PFSK-1 (cell line): Measurements from ENCODE around the gene ZNF544.

Source experiments
- FOXP2 ChIP-seq: optimal IDR thresholded peaks from 2 replicates; pipeline ENCODE3; 2011; ENCODE audit warnings: borderline replicate concordance, control low read depth, inconsistent platforms; ENCODE audit not compliant: insufficient read depth; ENCODE audit errors: extremely low read length, extremely low read depth
- POLR2AphosphoS5 ChIP-seq: IDR thresholded peaks from 2 replicates; pipeline ENCODE4 v1.6.1; 2012; ENCODE audit warnings: low read depth, mild to moderate bottlenecking, control low read depth, low read length, moderate library complexity
- REST ChIP-seq, 2 experiments: IDR thresholded peaks; 2 replicates each; pipeline versions ENCODE4 v1.6.1 to v1.8.0; 2011 to 2012; ENCODE audit warnings: low read depth in 2 of 2, low read length in 2 of 2, control low read depth in 1 of 2, inconsistent platforms in 1 of 2, mild to moderate bottlenecking in 1 of 2, moderate library complexity in 1 of 2; ENCODE audit not compliant: insufficient read depth in 1 of 2
- SIN3A ChIP-seq: IDR thresholded peaks from 2 replicates; pipeline ENCODE4 v1.6.1; 2012; ENCODE audit warnings: mild to moderate bottlenecking, low read length, moderate library complexity, borderline replicate concordance; ENCODE audit not compliant: insufficient read depth
- TAF1 ChIP-seq: IDR thresholded peaks from 2 replicates; pipeline ENCODE4 v1.6.1; 2012; ENCODE audit warnings: low read length, control low read depth, borderline replicate concordance; ENCODE audit not compliant: insufficient read depth

The ZNF544 gene

DNA sequence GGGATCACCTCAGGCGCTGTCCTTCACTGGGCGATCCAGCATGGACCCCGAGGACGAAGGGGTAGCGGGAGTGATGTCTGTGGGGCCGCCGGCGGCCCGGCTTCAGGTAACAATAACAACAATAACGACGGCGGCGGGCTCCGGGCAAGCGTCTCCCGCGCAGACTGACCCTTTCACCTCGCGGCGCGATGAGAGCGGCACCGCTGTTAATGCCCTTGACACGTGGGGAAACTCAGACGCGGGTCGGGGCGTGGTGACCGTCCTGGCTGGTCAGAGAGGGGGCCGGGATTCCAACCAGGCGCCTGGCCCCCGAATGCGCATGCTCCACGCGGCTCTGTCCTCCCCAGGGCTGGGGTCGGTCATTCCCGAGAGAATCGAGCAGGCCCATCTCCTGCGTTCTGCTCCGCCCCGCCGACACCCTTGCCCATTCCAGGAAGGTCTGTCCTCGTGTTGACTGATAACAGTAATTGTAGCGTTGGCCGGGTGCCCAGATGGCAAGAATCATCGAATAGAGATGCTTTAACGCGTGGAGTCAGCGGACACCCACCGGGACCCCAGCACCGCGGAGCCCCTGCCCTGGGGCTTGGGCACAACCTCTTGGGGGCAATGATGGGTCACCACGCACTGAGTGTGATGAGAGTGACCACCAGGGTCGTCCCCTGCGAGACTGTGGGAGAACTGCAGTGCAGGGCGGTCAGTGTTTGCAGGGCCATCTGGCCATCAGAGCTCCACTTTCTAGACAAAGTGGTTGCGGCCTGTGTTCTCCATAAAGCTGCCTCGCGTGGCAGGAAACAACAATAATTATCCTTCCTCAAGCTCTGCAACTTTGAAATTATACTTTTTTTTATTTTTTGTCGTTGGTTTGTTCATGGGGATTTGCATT, 50.6 kb downstream of the ZNF544 start:
- TF ChIP-seq REST (IDR thresholded peaks at IDR 0.05; ENCODE audit: insufficient read depth in 1 of 2, low read depth in 2 of 2, low read length in 2 of 2) (no peak), SIN3A (peak; percentile 40; the same call in 1 of the 2 replicates)

DNA sequence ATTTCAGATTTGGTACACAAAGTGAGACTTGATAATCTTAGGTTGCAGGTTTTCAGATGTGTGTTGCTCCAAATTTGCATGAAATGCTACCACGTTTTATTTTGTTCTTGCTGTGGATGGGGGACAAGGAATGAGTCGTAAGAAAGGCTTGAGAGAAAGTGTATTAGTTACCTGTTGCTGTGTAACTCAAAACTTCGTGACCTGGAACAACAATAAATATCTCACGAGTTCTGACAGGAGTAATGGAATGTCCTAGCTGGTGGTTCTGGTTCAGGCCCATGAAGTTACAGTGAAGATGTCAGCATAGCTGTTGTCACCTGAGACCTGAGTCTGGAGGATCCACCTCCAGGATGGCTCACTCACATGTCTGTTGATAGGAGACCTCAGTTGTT, 51.2 kb downstream of the ZNF544 start:
- TF ChIP-seq TAF1 (no peak), SIN3A (no peak), REST (IDR thresholded peaks at IDR 0.05; ENCODE audit: insufficient read depth in 1 of 2, low read depth in 2 of 2, low read length in 2 of 2) (no peak), POLR2AphosphoS5 (no peak), FOXP2 (no peak)

- TF ChIP-seq REST (IDR thresholded peaks at IDR 0.05; ENCODE audit: insufficient read depth in 1 of 2, low read depth in 2 of 2, low read length in 2 of 2): no peak
- no peak for TF ChIP-seq FOXP2
- TF ChIP-seq TAF1: no peak
- no peak for TF ChIP-seq POLR2AphosphoS5
- no peak for TF ChIP-seq SIN3A
Measured at GRCh38 chr19:58284199-58284598, 55.5 kb downstream of the ZNF544 start.

GRCh38 chr19:58291943-58292342, 63.2 kb downstream of the ZNF544 start:
- TF ChIP-seq FOXP2 (no peak), REST (IDR thresholded peaks at IDR 0.05; ENCODE audit: insufficient read depth in 1 of 2, low read depth in 2 of 2, low read length in 2 of 2) (no peak), SIN3A (no peak), TAF1 (no peak)
